Measurements from ENCODE around the gene SLC8A2.

SLC8A2 gene

GRCh38 chr19:47471733-47472457 is at the start of gene SLC8A2:
Gene SLC8A2, minus strand, starts transcription at chr19:47471893. Its CDS starts 5,490 bp downstream, at chr19:47466403.
- no peak for DNase-seq

GRCh38 chr19:47520839-47521238 is 49.1 kb upstream of the SLC8A2 start:
- DNase-seq: no peak

GRCh38 chr19:47520343-47520806 is 48.7 kb upstream of the SLC8A2 start:
- no peak for DNase-seq

GRCh38 chr19:47518854-47519253 is 47.2 kb upstream of the SLC8A2 start:
- no peak for DNase-seq

GRCh38 chr19:47518139-47518538 is 46.4 kb upstream of the SLC8A2 start:
- DNase-seq: no peak

- DNase-seq: peak; percentile 99
Observed at GRCh38 chr19:47514869-47515588, 43.3 kb upstream of the SLC8A2 start, which contains the start of gene NAPA. Gene NAPA, minus strand, starts transcription at chr19:47515063. Its CDS starts 123 bp downstream, at chr19:47514940.

- DNase-seq: no peak
Observed at GRCh38 chr19:47514151-47514868, 42.6 kb upstream of the SLC8A2 start.

- no peak for DNase-seq
Observed at GRCh38 chr19:47512948-47513319, 41.2 kb upstream of the SLC8A2 start.

- DNase-seq: no peak
Observed at GRCh38 chr19:47512183-47512947, 40.7 kb upstream of the SLC8A2 start.

GRCh38 chr19:47511681-47512080 is 40.0 kb upstream of the SLC8A2 start:
- no peak for DNase-seq

- DNase-seq: no peak
Observed at GRCh38 chr19:47511128-47511517, 39.4 kb upstream of the SLC8A2 start.

GRCh38 chr19:47510516-47511127 is 38.9 kb upstream of the SLC8A2 start:
- DNase-seq: no peak

GRCh38 chr19:47509973-47510372 is 38.3 kb upstream of the SLC8A2 start:
- DNase-seq: no peak

GRCh38 chr19:47509170-47509847 is 37.6 kb upstream of the SLC8A2 start:
- DNase-seq: no peak

- DNase-seq: no peak
Observed at GRCh38 chr19:47508721-47509120, 37.0 kb upstream of the SLC8A2 start.

GRCh38 chr19:47507924-47508553 is 36.3 kb upstream of the SLC8A2 start:
- DNase-seq: no peak

GRCh38 chr19:47507012-47507411 is 35.3 kb upstream of the SLC8A2 start:
- no peak for DNase-seq

- no peak for DNase-seq
Observed at GRCh38 chr19:47506459-47506858, 34.8 kb upstream of the SLC8A2 start.

- no peak for DNase-seq
Observed at GRCh38 chr19:47505506-47505905, 33.8 kb upstream of the SLC8A2 start.

- no peak for DNase-seq
Observed at GRCh38 chr19:47503826-47504150, 32.1 kb upstream of the SLC8A2 start.

GRCh38 chr19:47503130-47503825 is 31.6 kb upstream of the SLC8A2 start:
- DNase-seq: no peak
